Measurements from ENCODE around the gene BTG1.

- TF ChIP-seq, protein P1, sequence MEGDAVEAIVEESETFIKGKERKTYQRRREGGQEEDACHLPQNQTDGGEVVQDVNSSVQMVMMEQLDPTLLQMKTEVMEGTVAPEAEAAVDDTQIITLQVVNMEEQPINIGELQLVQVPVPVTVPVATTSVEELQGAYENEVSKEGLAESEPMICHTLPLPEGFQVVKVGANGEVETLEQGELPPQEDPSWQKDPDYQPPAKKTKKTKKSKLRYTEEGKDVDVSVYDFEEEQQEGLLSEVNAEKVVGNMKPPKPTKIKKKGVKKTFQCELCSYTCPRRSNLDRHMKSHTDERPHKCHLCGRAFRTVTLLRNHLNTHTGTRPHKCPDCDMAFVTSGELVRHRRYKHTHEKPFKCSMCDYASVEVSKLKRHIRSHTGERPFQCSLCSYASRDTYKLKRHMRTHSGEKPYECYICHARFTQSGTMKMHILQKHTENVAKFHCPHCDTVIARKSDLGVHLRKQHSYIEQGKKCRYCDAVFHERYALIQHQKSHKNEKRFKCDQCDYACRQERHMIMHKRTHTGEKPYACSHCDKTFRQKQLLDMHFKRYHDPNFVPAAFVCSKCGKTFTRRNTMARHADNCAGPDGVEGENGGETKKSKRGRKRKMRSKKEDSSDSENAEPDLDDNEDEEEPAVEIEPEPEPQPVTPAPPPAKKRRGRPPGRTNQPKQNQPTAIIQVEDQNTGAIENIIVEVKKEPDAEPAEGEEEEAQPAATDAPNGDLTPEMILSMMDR (conservative IDR thresholded peaks at IDR 0.05 in 1 of 2, IDR thresholded peaks at IDR 0.05 in 1 of 2; ENCODE audit: extremely low read depth in 1 of 2, insufficient read depth in 1 of 2, low read depth in 1 of 2, low read length in 2 of 2), result no peak
- TF ChIP-seq EZH2 (IDR thresholded peaks at IDR 0.05; ENCODE audit: borderline replicate concordance, low read length), result no peak
Measured at GRCh38 chr12:92191061-92191460, 45.4 kb upstream of the BTG1 start.
